ENCODE results near the gene APOA1.

GRCh38 chr11:116833491-116833815 lies 4.0 kb downstream of the APOA1 start:
- TF ChIP-seq POLR2A (IDR thresholded peaks at IDR 0.05; ENCODE audit: low read length), result no peak
- no peak for TF ChIP-seq GATA1 (IDR thresholded peaks at IDR 0.05; ENCODE audit: low read depth, low read length)
